Stomach (tissue), 9 donors: ENCODE data around the gene AGAP1. TPM values are rescaled to one million over a fixed set of nuclear protein-coding genes. Genes with fewer than 3 reads are reported as not detected.

Experiments used
- DNase-seq, 2 donors: peaks; one replicate each; pipeline versions ENCODE4 v3.0.0 to v3.0.0-alpha.2; 2013 to 2019
- H3K27ac ChIP-seq, 5 donors: fragments of 200-600 bp in 4 of 5; sonication (generic) in 4 of 5; one replicate each; pipeline ENCODE4 v1.5.1; 2013 to 2019; ENCODE audit warnings: mild to moderate bottlenecking in 1 of 5, moderate library complexity in 1 of 5
- H3K27me3 ChIP-seq, 3 donors: fragments of 200-600 bp; sonication (generic); one replicate each; pipeline ENCODE4 v1.5.1; 2017 to 2019; ENCODE audit warnings: mixed run types in 1 of 3
- H3K36me3 ChIP-seq, 4 donors: fragments of 200-600 bp; sonication (generic); 1 replicate in 3 of 4; 2 replicates in 1 of 4; pipeline ENCODE4 v1.5.1; 2016 to 2019
- H3K4me1 ChIP-seq, 4 donors: fragments of 200-600 bp; sonication (generic); one replicate each; pipeline ENCODE4 v1.5.1; 2016 to 2019
- H3K4me3 ChIP-seq, 4 donors: fragments of 200-600 bp; sonication (generic) in 3 of 4; one replicate each; pipeline ENCODE4 v1.5.1; 2016 to 2019; ENCODE audit warnings: mild to moderate bottlenecking in 1 of 4
- H3K9me3 ChIP-seq, 4 donors: fragments of 200-600 bp; sonication (generic); one replicate each; pipeline ENCODE4 v1.5.1; 2016 to 2019
- EP300 ChIP-seq: sonication (generic); formaldehyde crosslinking; IDR thresholded peaks from one replicate; pipeline ENCODE4 v1.6.1; 2017; ENCODE audit warnings: antibody characterized with exemption
- POLR2A ChIP-seq, 4 donors: fragments of 450-650 bp; IDR thresholded peaks; one replicate each; pipeline ENCODE4 v1.6.1; 2016; ENCODE audit warnings: antibody characterized with exemption in 4 of 4, control low read depth in 2 of 4, mild to moderate bottlenecking in 1 of 4, moderate library complexity in 1 of 4
- POLR2AphosphoS5 ChIP-seq, 3 donors: sonication (generic); formaldehyde crosslinking; IDR thresholded peaks; one replicate each; pipeline ENCODE4 v1.6.1; 2016; ENCODE audit warnings: antibody characterized with exemption in 3 of 3
- WGBS, 5 donors: extraction: QIAGEN DNeasy Blood & Tissue Kit in 3 of 5; methylation state at CpG; one replicate each; pipeline versions ENCODE4 v1.1.5 to v1.1.7; 2013 to 2018; 5-methylcytosine and 5-hydroxymethylcytosine counted together
- intact Hi-C: fragments of 100-400 bp; cut with DNase I; formaldehyde crosslinking; loops from one replicate; pipeline ENCODE4 v1.15.1; 2023; ENCODE audit warnings: low total_unique reads
- polyA plus RNA-seq, 3 donors: library from polyadenylated mRNA; stranded (reverse); fragments of 200-250 nt; gene quantifications; one replicate each; pipeline ENCODE4 v1.2.3, GENCODE V29; 2013
- total RNA-seq, 5 donors: library from RNA; depleted of rRNA; stranded (reverse); fragments of >200 nt; gene quantifications; one replicate each; pipeline versions ENCODE4 v1.1.0 to v1.2.3, GENCODE V29; 2014 to 2016
- TF ChIP-seq, protein P1 (sequence below), 7 experiments: fragments of 450-650 bp in 4 of 7; fragments of 200-600 bp in 3 of 7; sonication (generic) in 3 of 7; IDR thresholded peaks; one replicate each; pipeline ENCODE4 v1.5.1; 2016 to 2019; ENCODE audit warnings: antibody characterized with exemption in 7 of 7, control low read depth in 2 of 7, mild to moderate bottlenecking in 1 of 7
- donor health status: healthy with polysubstance abuse.
- donor health status: Bipolar disorder and iron deficiency.
- donor health status: healthy.

Gene AGAP1
- total and polyA plus RNA-seq, 8 donors: 4.2 to 139 (median 35.0) TPM

DNA sequence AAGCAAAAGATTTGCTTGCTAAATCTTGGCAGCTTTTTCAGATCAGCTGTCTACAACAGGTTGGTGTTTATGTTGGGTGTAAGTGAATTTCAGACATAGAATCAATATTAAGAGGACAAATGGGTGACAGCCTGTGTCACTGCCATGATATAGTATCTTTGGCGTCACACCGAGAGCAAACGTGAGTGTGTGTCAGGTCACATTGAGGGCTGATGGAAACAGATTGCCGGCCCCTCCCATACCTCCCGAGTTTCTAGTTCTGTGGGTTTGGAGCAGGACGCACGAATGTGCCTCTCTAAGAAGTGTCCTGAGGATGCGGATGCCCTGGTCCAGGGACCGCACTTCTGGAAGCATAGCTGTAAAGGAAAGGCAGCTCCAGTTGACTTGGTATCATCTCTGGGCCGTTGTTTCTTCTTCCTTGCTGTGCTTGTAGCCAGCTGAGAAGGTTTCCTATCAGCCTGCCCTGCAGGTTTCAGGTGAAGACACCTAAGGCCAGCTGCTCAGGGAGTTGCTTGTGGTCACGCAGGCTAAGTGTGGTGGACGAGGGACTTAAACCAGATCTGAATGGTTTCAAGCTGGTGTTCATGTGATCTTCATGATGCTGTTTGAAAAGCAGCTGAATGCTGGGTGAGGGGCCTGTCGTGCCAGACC lies 6.4 kb downstream of the AGAP1 start:
- WGBS, 5 donors: 59 to 79% (median 76%) methylated on average over 13 of the region's 13 CpGs
- DNase-seq: no peak
- Histone ChIP-seq H3K4me1 (peaks cover 22 to 73% (median 36%) of the 10 kb centered on the region in 4 donors), H3K9me3 (no peaks in the 10 kb centered on the region), H3K4me3 (no peak overlapping the region), H3K27me3 (peaks cover 0 to 8% (median 0%) of the 10 kb centered on the region in 3 donors), H3K27ac (no peak overlapping the region), H3K36me3 (no peaks in the 10 kb centered on the region)
- intact Hi-C loops: no loop called here
- TF ChIP-seq POLR2AphosphoS5 (IDR thresholded peaks at IDR 0.05) (no peak), EP300 (no peak), POLR2A (IDR thresholded peaks at IDR 0.05) (no peak)
- TF ChIP-seq, protein P1, sequence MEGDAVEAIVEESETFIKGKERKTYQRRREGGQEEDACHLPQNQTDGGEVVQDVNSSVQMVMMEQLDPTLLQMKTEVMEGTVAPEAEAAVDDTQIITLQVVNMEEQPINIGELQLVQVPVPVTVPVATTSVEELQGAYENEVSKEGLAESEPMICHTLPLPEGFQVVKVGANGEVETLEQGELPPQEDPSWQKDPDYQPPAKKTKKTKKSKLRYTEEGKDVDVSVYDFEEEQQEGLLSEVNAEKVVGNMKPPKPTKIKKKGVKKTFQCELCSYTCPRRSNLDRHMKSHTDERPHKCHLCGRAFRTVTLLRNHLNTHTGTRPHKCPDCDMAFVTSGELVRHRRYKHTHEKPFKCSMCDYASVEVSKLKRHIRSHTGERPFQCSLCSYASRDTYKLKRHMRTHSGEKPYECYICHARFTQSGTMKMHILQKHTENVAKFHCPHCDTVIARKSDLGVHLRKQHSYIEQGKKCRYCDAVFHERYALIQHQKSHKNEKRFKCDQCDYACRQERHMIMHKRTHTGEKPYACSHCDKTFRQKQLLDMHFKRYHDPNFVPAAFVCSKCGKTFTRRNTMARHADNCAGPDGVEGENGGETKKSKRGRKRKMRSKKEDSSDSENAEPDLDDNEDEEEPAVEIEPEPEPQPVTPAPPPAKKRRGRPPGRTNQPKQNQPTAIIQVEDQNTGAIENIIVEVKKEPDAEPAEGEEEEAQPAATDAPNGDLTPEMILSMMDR (IDR thresholded peaks at IDR 0.05): no peak

DNA sequence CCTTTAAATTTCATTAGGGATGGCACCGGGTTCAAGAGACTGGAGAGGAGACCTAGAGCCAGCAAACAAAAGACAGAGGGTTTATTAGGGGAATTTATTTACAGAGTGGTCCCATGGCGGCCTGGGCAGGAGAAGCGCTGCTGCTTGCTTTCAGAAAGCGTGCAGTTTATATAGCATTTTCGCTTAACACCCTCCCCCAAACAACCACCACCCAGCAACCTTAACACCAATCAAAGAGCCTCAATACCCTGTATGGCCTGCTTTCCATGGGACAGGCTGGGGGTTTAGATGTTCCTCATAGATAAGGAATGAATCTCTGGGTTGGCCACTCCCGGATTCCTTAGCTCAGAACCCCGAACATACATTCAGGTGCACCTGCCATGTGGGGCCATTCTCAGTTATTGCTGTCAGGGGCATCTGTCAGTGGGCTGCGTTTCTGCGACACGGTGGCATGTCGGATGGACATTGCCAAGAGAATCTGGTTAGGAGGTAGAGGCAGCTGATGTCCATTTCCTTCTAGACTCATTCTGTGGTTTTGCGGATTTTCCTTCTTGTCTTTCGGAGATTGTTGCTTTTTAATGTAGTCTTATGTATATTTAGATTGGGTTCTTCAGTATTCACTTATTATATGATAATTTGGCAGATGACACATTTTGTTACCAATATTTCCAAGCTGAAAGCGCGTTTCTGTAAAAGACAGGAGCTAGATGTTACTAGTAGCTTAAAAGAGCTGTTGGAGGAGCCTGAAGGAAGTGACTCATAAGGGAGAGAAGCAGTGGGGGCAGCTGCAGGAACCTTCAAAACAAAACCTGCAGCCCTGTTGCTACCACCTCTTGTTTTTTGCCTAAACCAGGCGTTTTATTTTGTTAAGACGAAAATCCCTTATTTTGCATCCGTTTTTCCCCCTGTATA lies 7.2 kb downstream of the AGAP1 start:
- H3K9me3 ChIP-seq: no peaks in the 10 kb centered on the region
- H3K27ac ChIP-seq: no peak overlapping the region
- intact Hi-C loops: no loop called here
- 73 to 84% (median 78%) methylated on average over 18 of the region's 18 CpGs for WGBS, 5 donors
- TF ChIP-seq EP300: no peak
- no peak for TF ChIP-seq POLR2A (IDR thresholded peaks at IDR 0.05)
- TF ChIP-seq, protein P1 (IDR thresholded peaks at IDR 0.05): no peak
- no peak overlapping the region for H3K4me3 ChIP-seq
- H3K36me3 ChIP-seq: no peaks in the 10 kb centered on the region
- peaks cover 20 to 73% (median 35%) of the 10 kb centered on the region in 4 donors for H3K4me1 ChIP-seq
- peaks cover 0 to 1% (median 0%) of the 10 kb centered on the region in 3 donors for H3K27me3 ChIP-seq
- DNase-seq: no peak

DNA sequence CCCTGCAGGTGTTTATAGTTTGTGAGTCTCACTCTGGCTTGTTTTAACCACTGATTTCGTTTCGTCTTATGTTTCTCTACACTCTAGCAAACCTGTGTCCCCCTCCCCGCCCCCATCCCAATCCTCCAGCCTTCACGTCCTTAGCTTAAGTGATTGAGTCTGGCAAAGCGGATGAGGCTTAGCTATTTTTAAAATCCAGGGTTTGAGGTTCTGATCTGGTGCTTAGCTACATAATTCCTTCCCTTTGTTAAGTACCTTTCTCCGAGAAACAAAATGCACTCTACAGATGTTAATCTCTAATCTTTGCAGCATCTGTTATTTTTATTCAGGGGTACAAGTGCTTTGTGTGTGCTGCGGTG lies 7.8 kb downstream of the AGAP1 start:
- no peak for DNase-seq
- intact Hi-C loops: no loop called here
- H3K4me3 ChIP-seq: no peak overlapping the region
- no peaks in the 10 kb centered on the region for H3K9me3 ChIP-seq
- H3K27me3 ChIP-seq: no peaks in the 10 kb centered on the region
- WGBS, 5 donors: 51 to 72% (median 61%) methylated on average over 7 of the region's 7 CpGs
- TF ChIP-seq POLR2AphosphoS5 (IDR thresholded peaks at IDR 0.05) (no peak), EP300 (no peak), POLR2A (IDR thresholded peaks at IDR 0.05) (no peak)
- TF ChIP-seq, protein P1 (IDR thresholded peaks at IDR 0.05): no peak
- no peaks in the 10 kb centered on the region for H3K36me3 ChIP-seq
- peaks cover 15 to 73% (median 32%) of the 10 kb centered on the region in 4 donors for H3K4me1 ChIP-seq
- no peak overlapping the region for H3K27ac ChIP-seq

DNA sequence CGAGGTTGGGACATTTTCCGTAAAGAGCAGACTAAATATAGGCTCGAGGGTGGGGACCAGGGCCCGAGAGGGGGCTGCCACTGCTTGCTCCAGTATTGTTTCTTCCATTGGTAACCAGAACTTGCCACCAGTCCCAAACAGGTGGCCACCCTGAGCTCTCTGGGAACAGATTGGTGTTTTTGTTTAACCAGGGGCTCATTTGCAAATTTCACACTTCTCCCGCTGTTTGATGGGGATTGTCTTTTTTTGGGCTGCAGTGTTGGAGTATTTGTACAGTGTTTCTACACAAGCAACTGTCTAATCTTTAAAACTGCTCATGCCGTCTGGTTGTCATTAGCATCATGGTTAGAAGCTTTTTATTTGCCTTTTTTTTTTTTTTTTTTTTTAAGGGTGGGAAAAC lies 8.5 kb downstream of the AGAP1 start:
- Histone ChIP-seq H3K36me3 (no peaks in the 10 kb centered on the region), H3K4me1 (peaks cover 16 to 71% (median 31%) of the 10 kb centered on the region in 4 donors), H3K4me3 (no peak overlapping the region), H3K9me3 (no peaks in the 10 kb centered on the region), H3K27me3 (no peaks in the 10 kb centered on the region), H3K27ac (no peak overlapping the region)
- intact Hi-C loops: no loop called here
- 55 to 74% (median 60%) methylated on average over 6 of the region's 6 CpGs for WGBS, 5 donors
- TF ChIP-seq EP300 (no peak), POLR2AphosphoS5 (IDR thresholded peaks at IDR 0.05) (no peak), POLR2A (IDR thresholded peaks at IDR 0.05) (no peak)
- TF ChIP-seq, protein P1 (IDR thresholded peaks at IDR 0.05): no peak
- DNase-seq: no peak
